ENCODE results near the gene PCCA.

DNA sequence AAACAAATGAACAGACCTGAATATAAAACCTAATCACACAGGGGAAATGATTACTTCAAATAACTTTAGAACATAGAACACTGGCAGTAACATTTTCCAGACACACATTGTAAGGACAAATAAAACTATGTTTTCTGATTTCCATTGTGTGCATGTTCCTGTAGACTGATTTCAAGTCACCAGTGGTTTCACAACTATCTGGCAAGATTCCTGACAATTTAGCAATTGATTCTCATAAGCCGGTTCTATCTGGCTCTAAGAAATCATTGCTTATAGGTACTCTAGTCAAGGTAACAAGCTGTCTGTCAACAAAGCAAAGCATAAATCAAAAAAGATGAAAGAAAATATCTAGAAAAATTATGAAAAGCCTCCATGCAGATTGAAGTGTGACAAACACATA lies 19.6 kb upstream of the PCCA start:
- TF ChIP-seq, protein P1, sequence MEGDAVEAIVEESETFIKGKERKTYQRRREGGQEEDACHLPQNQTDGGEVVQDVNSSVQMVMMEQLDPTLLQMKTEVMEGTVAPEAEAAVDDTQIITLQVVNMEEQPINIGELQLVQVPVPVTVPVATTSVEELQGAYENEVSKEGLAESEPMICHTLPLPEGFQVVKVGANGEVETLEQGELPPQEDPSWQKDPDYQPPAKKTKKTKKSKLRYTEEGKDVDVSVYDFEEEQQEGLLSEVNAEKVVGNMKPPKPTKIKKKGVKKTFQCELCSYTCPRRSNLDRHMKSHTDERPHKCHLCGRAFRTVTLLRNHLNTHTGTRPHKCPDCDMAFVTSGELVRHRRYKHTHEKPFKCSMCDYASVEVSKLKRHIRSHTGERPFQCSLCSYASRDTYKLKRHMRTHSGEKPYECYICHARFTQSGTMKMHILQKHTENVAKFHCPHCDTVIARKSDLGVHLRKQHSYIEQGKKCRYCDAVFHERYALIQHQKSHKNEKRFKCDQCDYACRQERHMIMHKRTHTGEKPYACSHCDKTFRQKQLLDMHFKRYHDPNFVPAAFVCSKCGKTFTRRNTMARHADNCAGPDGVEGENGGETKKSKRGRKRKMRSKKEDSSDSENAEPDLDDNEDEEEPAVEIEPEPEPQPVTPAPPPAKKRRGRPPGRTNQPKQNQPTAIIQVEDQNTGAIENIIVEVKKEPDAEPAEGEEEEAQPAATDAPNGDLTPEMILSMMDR (IDR thresholded peaks at IDR 0.05): no peak
- no peak for TF ChIP-seq POLR2A (IDR thresholded peaks at IDR 0.05)
